Keratinocyte (primary cell): ENCODE measurements around the gene HOXA7. TPM values are rescaled to one million over a fixed set of nuclear protein-coding genes. Genes with fewer than 3 reads are reported as not detected.

Source experiments
- DNase-seq: peaks from one replicate; pipeline ENCODE4 v3.0.0-alpha.2; 2011; ENCODE audit warnings: low read depth, missing footprints, low spot score
- FAIRE-seq: peaks from 2 replicates; lab custom pipeline; 2011; peaks lifted over from hg19 to GRCh38; lab: Jason Lieb, UNC
- H2AFZ ChIP-seq: 2 replicates; pipeline ENCODE4 v1.6.0; 2012; ENCODE audit warnings: low read length, control low read depth, inconsistent platforms; ENCODE audit not compliant: control insufficient read depth
- H3K27ac ChIP-seq: 2 replicates; pipeline ENCODE4 v1.5.1; 2011; ENCODE audit warnings: low read length; ENCODE audit not compliant: control insufficient read depth, insufficient read depth
- H3K27me3 ChIP-seq: 3 replicates; pipeline ENCODE4 v1.6.0; 2011; ENCODE audit warnings: low read length; ENCODE audit not compliant: control insufficient read depth, insufficient read depth; ENCODE audit errors: extremely low read depth
- H3K36me3 ChIP-seq, 2 experiments: 2 replicates in 1 of 2; 3 replicates in 1 of 2; pipeline ENCODE4 v1.5.1; 2011; ENCODE audit warnings: low read length in 2 of 2, mild to moderate bottlenecking in 1 of 2; ENCODE audit not compliant: control insufficient read depth in 2 of 2, insufficient read depth in 2 of 2; ENCODE audit errors: extremely low read depth in 1 of 2
- H3K4me1 ChIP-seq: 3 replicates; pipeline ENCODE4 v1.5.1; 2011; ENCODE audit warnings: low read length; ENCODE audit not compliant: control insufficient read depth, insufficient read depth; ENCODE audit errors: extremely low read depth
- H3K4me2 ChIP-seq: 3 replicates; pipeline ENCODE4 v1.6.0; 2011; ENCODE audit warnings: low read depth, low read length; ENCODE audit not compliant: control insufficient read depth, insufficient read depth; ENCODE audit errors: extremely low read depth
- H3K4me3 ChIP-seq, 3 experiments: fragments of 200-600 bp in 1 of 3; sonication (generic) in 1 of 3; 2 replicates in 2 of 3; 3 replicates in 1 of 3; pipeline ENCODE4 v1.5.1; 2011 to 2016; ENCODE audit warnings: low read length in 3 of 3, mild to moderate bottlenecking in 3 of 3, control low read depth in 2 of 3, inconsistent platforms in 1 of 3, low read depth in 1 of 3, mixed read lengths in 1 of 3, mixed run types in 1 of 3, moderate library complexity in 1 of 3; ENCODE audit not compliant: control insufficient read depth in 2 of 3, insufficient read depth in 2 of 3; ENCODE audit errors: extremely low read depth in 1 of 3
- H3K79me2 ChIP-seq: 2 replicates; pipeline ENCODE4 v1.6.0; 2012; ENCODE audit warnings: low read length; ENCODE audit not compliant: control insufficient read depth, insufficient read depth
- H3K9ac ChIP-seq: 3 replicates; pipeline ENCODE4 v1.6.0; 2011; ENCODE audit warnings: low read length; ENCODE audit not compliant: control insufficient read depth, insufficient read depth; ENCODE audit errors: extremely low read depth
- H3K9me1 ChIP-seq: 3 replicates; pipeline ENCODE4 v1.6.0; 2011; ENCODE audit warnings: low read length; ENCODE audit not compliant: control insufficient read depth, insufficient read depth; ENCODE audit errors: extremely low read depth
- H3K9me3 ChIP-seq: 2 replicates; pipeline ENCODE4 v1.5.1; 2012; ENCODE audit warnings: low read depth, low read length; ENCODE audit not compliant: control insufficient read depth
- H4K20me1 ChIP-seq: 3 replicates; pipeline ENCODE4 v1.6.0; 2011; ENCODE audit warnings: low read length; ENCODE audit not compliant: control insufficient read depth, insufficient read depth; ENCODE audit errors: extremely low read depth
- CTCF ChIP-seq, 3 experiments: IDR thresholded peaks in 1 of 3; conservative IDR thresholded peaks in 1 of 3; optimal IDR thresholded peaks in 1 of 3; 2 replicates in 2 of 3; 3 replicates in 1 of 3; pipeline versions ENCODE3 to v1.5.1; 2011; ENCODE audit warnings: low read length in 3 of 3, mild to moderate bottlenecking in 3 of 3, moderate library complexity in 2 of 3, control low read depth in 1 of 3, inconsistent platforms in 1 of 3; ENCODE audit not compliant: insufficient read depth in 2 of 3; ENCODE audit errors: extremely low read depth in 1 of 3
- EZH2 ChIP-seq: IDR thresholded peaks from one replicate; pipeline ENCODE4 v1.6.1; 2012; ENCODE audit warnings: inconsistent platforms, mild to moderate bottlenecking, low read length, moderate library complexity
- dilution Hi-C: fragments of 300-500 bp; cut with MboI; formaldehyde crosslinking; loops from one replicate; pipeline ENCODE4 v1.7.0; 2020; ENCODE audit warnings: low sequenced_read_pairs; ENCODE audit not compliant: extremely low pct_ligation_motif_present
- polyA plus RNA-seq, 5 experiments: library from polyadenylated mRNA; depleted of rRNA in 3 of 5; stranded (reverse) in 3 of 5; stranded (forward) in 1 of 5; unstranded in 1 of 5; fragments of >200 nt; gene quantifications; 1 replicate in 1 of 5; 2 replicates in 3 of 5; 3 replicates in 1 of 5; pipeline versions ENCODE4 v1.2.1 to v1.2.3, GENCODE V29; 2011 to 2012; ENCODE audit warnings: missing spikeins in 2 of 5, low read depth in 1 of 5, low replicate concordance in 1 of 5

HOXA7 gene
- polyA plus RNA-seq, 1 donor (not counting 4 experiments of a cell fraction or from before 2014, with no cell fraction given) = 8.1 TPM

GRCh38 chr7:27154369-27154768, 2.1 kb downstream of the HOXA7 start:
- peak overlapping the region; percentile 98 for H3K4me2 ChIP-seq
- H3K4me3 ChIP-seq = peak overlapping the region in 2 of 3 experiments; percentile 73 to 94
- peak overlapping the region; percentile 90 for H3K9ac ChIP-seq
- H4K20me1 ChIP-seq = no peaks in the 10 kb centered on the region
- H3K27me3 ChIP-seq = no peaks in the 10 kb centered on the region
- peaks cover 69% of the 10 kb centered on the region for H3K4me1 ChIP-seq
- H2AFZ ChIP-seq = no peak overlapping the region
- no peak for DNase-seq
- H3K27ac ChIP-seq = peak overlapping the region; percentile 87
- H3K9me3 ChIP-seq = no peaks in the 10 kb centered on the region
- no peak for FAIRE-seq
- peaks cover 59% of the 10 kb centered on the region for H3K79me2 ChIP-seq
- H3K9me1 ChIP-seq = no peaks in the 10 kb centered on the region
- H3K36me3 ChIP-seq = no peaks in the 10 kb centered on the region
- no peak for TF ChIP-seq CTCF (optimal IDR thresholded peaks at IDR 0.05 in 1 of 3, IDR thresholded peaks at IDR 0.05 in 1 of 3, conservative IDR thresholded peaks at IDR 0.05 in 1 of 3; ENCODE audit: extremely low read depth in 1 of 3, insufficient read depth in 2 of 3, low read length in 3 of 3)
- no peak for TF ChIP-seq EZH2
- dilution Hi-C loops = no loop called here

GRCh38 chr7:27153526-27153925, 2.9 kb downstream of the HOXA7 start:
- Histone ChIP-seq H3K27me3 (no peaks in the 10 kb centered on the region), H3K4me3 (peak overlapping the region in 2 of 3 experiments; percentile 21 to 74), H2AFZ (no peak overlapping the region)

More at GRCh38 chr7:27153526-27153925, 2.9 kb downstream of the HOXA7 start:
- dilution Hi-C loops = no loop called here
- TF ChIP-seq CTCF (optimal IDR thresholded peaks at IDR 0.05 in 1 of 3, IDR thresholded peaks at IDR 0.05 in 1 of 3, conservative IDR thresholded peaks at IDR 0.05 in 1 of 3; ENCODE audit: extremely low read depth in 1 of 3, insufficient read depth in 2 of 3, low read length in 3 of 3) (no peak), EZH2 (no peak)
- Histone ChIP-seq H3K9me3 (no peaks in the 10 kb centered on the region), H4K20me1 (no peaks in the 10 kb centered on the region), H3K9ac (peak overlapping the region; percentile 93), H3K9me1 (no peaks in the 10 kb centered on the region), H3K36me3 (no peaks in the 10 kb centered on the region), H3K27ac (peak overlapping the region; percentile 87), H3K4me2 (peak overlapping the region; percentile 98), H3K4me1 (peaks cover 69% of the 10 kb centered on the region), H3K79me2 (peaks cover 62% of the 10 kb centered on the region)
- DNase-seq (no peak), FAIRE-seq (no peak)
